Right lobe of liver (tissue), 4 donors: Measurements from ENCODE around the gene SYNE1.

Experiments
- CTCF ChIP-seq, 4 donors: fragments of 200-600 bp in 3 of 4; fragments of 450-650 bp in 1 of 4; IDR thresholded peaks; one replicate each; pipeline versions ENCODE4 v1.5.1 to v1.8.0; 2016 to 2022; ENCODE audit warnings: antibody characterized with exemption in 4 of 4, mild to moderate bottlenecking in 2 of 4
- POLR2A ChIP-seq: fragments of 450-650 bp; IDR thresholded peaks from one replicate; pipeline ENCODE4 v1.6.1; 2017; ENCODE audit warnings: antibody characterized with exemption, mild to moderate bottlenecking
- donor health status: DM: no; HTN: no; CAD: no.
- donor health status: DM: no; HTN: no; CAD: no.
- donor health status: DM: no; HTN: yes; CAD: no.

- TF ChIP-seq CTCF (IDR thresholded peaks at IDR 0.05) (no peak), POLR2A (no peak)
Measured at GRCh38 chr6:152186840-152187239, 450.3 kb downstream of the SYNE1 start.
